ENCODE results near the gene PGM2.

- TF ChIP-seq POLR2A (IDR thresholded peaks at IDR 0.05) (no peak), CTCF (IDR thresholded peaks at IDR 0.05) (no peak), POLR2AphosphoS5 (IDR thresholded peaks at IDR 0.05) (no peak), EP300 (IDR thresholded peaks at IDR 0.05) (no peak)
These were observed 52.9 kb downstream of the PGM2 start for GRCh38 chr4:37879365-37879764.

Data from suprapubic skin (tissue), 4 donors.